ENCODE measurements around the gene NFE2L2. TPM values are rescaled to one million over a fixed set of nuclear protein-coding genes. Genes with fewer than 3 reads are reported as not detected.
"Not testable (repeated sequence)": the region's sequence is repeated elsewhere in the genome, so short reads cannot be mapped to it uniquely, and the experiment has no call there.

NFE2L2 gene
- total RNA-seq, 1 donor from 2014 or later: 105 TPM

DNA sequence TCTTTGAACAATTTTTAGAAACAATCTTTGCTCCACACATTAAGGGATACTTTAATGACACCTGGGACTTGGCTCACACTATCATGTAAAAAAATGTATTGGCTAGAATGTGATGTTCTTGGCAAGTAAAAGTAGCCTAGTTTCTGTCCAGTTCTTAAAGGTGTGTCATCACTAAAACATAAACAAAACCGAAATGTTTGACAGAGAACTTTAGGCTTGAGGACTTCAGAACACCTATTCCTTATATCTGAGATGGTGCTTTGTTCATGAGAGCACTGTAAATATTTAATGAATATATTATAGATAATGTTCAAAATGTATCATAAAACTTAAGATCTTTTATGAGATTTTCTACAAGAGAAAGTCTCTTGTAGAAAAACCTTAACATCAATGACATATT is 71.7 kb downstream of the NFE2L2 start:
- no peak for ATAC-seq
- Histone ChIP-seq H3K4me3 (no peak overlapping the region), H3K27ac (no peak overlapping the region), H3K4me1 (no peaks in the 10 kb centered on the region), H3K27me3 (ENCODE audit: low read depth) (no peaks in the 10 kb centered on the region), H3K36me3 (no peaks in the 10 kb centered on the region), H3K9me3 (no peaks in the 10 kb centered on the region)
- TF ChIP-seq, protein P1, sequence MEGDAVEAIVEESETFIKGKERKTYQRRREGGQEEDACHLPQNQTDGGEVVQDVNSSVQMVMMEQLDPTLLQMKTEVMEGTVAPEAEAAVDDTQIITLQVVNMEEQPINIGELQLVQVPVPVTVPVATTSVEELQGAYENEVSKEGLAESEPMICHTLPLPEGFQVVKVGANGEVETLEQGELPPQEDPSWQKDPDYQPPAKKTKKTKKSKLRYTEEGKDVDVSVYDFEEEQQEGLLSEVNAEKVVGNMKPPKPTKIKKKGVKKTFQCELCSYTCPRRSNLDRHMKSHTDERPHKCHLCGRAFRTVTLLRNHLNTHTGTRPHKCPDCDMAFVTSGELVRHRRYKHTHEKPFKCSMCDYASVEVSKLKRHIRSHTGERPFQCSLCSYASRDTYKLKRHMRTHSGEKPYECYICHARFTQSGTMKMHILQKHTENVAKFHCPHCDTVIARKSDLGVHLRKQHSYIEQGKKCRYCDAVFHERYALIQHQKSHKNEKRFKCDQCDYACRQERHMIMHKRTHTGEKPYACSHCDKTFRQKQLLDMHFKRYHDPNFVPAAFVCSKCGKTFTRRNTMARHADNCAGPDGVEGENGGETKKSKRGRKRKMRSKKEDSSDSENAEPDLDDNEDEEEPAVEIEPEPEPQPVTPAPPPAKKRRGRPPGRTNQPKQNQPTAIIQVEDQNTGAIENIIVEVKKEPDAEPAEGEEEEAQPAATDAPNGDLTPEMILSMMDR (IDR thresholded peaks at IDR 0.05): no peak
- no peak for DNase-seq
- intact Hi-C loops (cut with DNase I): no loop called here

DNA sequence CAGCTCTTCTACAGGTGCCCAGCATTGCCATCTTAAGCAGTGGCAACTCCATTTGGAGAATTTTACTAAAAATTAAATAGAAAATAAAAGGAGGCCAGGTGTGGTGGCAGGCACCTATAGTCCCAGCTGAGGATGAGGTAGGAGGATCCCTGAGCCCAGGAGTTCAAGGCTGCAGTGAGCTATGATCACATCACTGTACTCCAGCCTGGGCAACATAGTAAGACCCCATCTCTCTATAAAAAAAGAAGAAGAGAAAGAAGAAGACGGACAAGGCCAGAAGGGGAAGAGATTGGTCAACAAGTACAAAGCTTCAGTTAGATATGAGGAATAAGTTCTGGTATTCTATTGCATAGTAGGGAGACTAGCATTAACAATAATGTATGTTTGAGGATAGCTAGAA is 73.6 kb downstream of the NFE2L2 start:
- ATAC-seq: no peak
- TF ChIP-seq, protein P1 (IDR thresholded peaks at IDR 0.05): no peak
- intact Hi-C loops (cut with DNase I): no loop called here

DNA sequence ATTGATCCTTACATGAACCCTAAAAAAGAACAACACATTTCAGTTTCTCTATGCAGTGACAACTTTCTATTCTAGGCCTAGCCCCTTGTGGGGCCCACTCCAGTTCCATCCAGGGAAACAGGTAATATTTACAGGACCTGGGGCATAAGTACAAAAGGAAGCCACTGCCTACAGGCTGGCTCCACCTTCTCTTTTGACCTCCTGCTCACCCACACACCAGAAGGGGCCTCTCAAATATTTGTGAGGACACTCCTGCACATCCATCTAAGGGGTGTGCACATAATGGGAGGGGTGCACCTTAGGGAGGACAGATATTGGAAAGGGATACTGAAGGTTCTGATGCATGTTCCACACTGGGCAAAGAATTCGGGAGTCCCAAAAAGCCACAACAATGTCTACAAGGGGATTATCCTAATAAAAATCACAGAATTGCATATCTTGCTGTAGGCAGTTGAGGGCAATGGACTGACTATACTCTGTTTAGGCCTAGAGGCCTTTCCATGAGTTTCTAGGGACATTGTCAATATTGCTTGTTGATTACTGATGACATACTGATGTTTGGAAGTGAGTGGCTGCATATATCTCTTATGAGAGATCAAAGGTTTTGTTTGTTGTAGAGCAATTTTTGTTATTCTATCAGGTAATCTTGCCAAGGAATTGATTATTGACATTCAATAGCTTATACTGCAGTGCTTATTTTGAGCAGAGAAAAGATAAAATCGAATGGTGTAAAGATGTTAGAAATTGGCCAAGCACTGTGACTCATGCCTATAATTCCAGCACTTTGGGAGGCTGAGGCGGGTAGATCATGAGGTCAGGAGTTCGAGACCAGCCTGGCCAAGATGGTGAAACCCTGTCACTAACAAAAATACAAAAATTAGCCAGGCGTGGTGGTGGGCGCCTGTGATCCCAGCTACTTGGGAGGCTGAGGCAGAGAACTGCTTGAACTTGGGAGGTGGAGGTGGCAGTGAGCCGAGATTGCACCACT is 75.8 kb downstream of the NFE2L2 start:
- no peak overlapping the region for H3K4me3 ChIP-seq
- H3K4me1 ChIP-seq: no peaks in the 10 kb centered on the region
- no peaks in the 10 kb centered on the region for H3K36me3 ChIP-seq
- no peaks in the 10 kb centered on the region for H3K27me3 ChIP-seq (ENCODE audit: low read depth)
- intact Hi-C loops (cut with DNase I): no loop called here
- DNase-seq: no peak
- no peaks in the 10 kb centered on the region for H3K9me3 ChIP-seq
- no peak for ATAC-seq
- no peak overlapping the region for H3K27ac ChIP-seq
- TF ChIP-seq, protein P1 (IDR thresholded peaks at IDR 0.05): no peak

More for the DNA sequence above, 73.6 kb downstream of the NFE2L2 start:
- no peak for DNase-seq
- no peaks in the 10 kb centered on the region for H3K27me3 ChIP-seq (ENCODE audit: low read depth)
- no peak overlapping the region for H3K4me3 ChIP-seq
- H3K36me3 ChIP-seq: no peaks in the 10 kb centered on the region
- H3K9me3 ChIP-seq: no peaks in the 10 kb centered on the region
- no peaks in the 10 kb centered on the region for H3K4me1 ChIP-seq
- no peak overlapping the region for H3K27ac ChIP-seq

DNA sequence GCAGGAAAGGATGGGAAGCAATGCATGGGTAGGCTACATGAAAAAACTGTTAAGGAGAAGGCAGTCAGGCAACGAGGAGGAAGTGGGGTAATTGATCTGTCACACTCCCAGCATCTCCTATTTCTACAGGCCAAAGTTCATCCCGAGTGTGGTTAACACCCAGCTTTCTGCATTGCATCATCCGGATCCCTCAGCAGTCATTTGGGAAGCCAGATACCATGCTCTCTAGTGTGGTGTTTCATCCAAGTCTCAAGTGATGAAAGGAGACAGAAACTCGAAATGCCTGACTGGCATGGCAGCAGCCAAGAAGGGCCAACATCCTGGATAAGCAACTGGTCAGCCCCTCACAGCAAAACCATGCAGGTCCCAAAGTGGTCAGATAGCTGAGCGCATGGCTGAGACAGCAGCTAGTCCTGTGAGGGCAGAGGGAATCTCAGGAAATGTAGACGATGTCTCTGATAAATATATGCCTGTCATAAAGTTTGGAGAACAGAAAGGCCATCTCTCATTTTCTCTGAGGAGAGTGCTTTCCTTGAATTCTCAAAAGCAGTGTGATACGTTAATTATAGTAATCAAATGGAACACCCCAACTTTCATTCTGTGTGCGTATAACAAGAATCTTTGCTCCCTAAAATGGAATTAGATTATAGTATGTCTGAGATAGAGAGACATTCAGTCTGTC is 76.8 kb downstream of the NFE2L2 start:
- intact Hi-C loops (cut with DNase I): no loop called here
- DNase-seq (no peak), ATAC-seq (peak in 1 of 2 donors; percentile 16)
- Histone ChIP-seq H3K4me3 (no peak overlapping the region), H3K27me3 (ENCODE audit: low read depth) (no peaks in the 10 kb centered on the region), H3K36me3 (no peaks in the 10 kb centered on the region), H3K27ac (no peak overlapping the region), H3K4me1 (no peaks in the 10 kb centered on the region), H3K9me3 (no peaks in the 10 kb centered on the region)
- TF ChIP-seq, protein P1 (IDR thresholded peaks at IDR 0.05): no peak

DNA sequence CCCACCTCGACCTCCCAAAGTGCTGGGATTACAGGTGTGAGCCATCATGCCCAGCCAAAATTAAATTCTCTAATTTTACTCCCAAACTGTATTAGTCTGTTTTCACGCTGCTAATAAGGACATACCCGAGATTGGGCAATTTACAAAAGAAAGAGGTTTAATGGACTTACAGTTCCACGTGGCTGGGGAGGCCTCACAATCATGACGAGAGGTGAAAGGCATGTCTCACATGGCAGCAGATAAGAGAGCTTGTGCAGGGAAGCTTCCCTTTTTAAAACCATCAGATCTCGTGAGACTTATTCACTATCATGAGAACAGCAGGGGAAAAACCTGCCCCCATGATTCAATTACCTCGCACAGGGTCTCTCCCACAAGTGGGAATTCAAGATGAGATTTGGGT is 78.5 kb downstream of the NFE2L2 start:
- H3K27me3 ChIP-seq (ENCODE audit: low read depth); DNase-seq; H3K4me3 ChIP-seq; H3K9me3 ChIP-seq; H3K36me3 ChIP-seq; H3K4me1 ChIP-seq; ATAC-seq; intact Hi-C loops (cut with DNase I); H3K27ac ChIP-seq: not testable (repeated sequence)

DNA sequence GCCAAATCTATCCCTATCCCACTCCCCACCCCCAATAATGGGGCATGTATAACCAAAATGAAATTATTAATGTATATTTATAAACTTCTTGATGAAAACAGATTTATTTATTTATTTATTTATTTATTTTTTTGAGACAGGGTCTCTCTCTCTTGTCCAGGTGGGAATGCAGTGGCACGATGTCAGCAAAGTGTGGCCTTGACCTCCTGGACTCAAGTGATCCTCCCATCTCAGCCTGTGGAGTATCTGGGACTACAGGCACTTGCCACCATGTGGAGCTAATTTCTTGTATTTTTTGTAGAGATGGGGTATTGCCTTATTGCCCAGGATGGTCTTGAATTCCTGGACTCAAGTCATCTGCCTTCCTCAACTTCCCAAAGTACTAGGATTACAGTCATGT is 79.9 kb downstream of the NFE2L2 start:
- intact Hi-C loops (cut with DNase I): no loop called here
- no peak for DNase-seq
- Histone ChIP-seq H3K9me3 (no peaks in the 10 kb centered on the region), H3K36me3 (no peaks in the 10 kb centered on the region), H3K4me1 (no peaks in the 10 kb centered on the region), H3K27me3 (ENCODE audit: low read depth) (no peaks in the 10 kb centered on the region), H3K4me3 (no peak overlapping the region), H3K27ac (no peak overlapping the region)
- TF ChIP-seq, protein P1 (IDR thresholded peaks at IDR 0.05): no peak
- ATAC-seq: no peak
